Esophagus squamous epithelium (tissue), 5 donors: ENCODE measurements around the gene TBX4. TPM values are rescaled to one million over a fixed set of nuclear protein-coding genes. Genes with fewer than 3 reads are reported as not detected.

Experiments used
- DNase-seq: peaks from one replicate; lab custom pipeline; 2025; lab: John Stamatoyannopoulos, UW
- H3K27ac ChIP-seq, 4 donors: fragments of 200-600 bp; sonication (generic); one replicate each; pipeline ENCODE4 v1.5.1; 2016 to 2019; ENCODE audit warnings: mild to moderate bottlenecking in 1 of 4
- H3K27me3 ChIP-seq, 4 donors: fragments of 200-600 bp; sonication (generic); 1 replicate in 3 of 4; 2 replicates in 1 of 4; pipeline versions ENCODE4 v1.5.1 to v1.6.0; 2017 to 2021; ENCODE audit warnings: antibody characterized with exemption in 1 of 4
- H3K36me3 ChIP-seq, 3 donors: fragments of 200-600 bp; sonication (generic); one replicate each; pipeline ENCODE4 v1.5.1; 2016 to 2019
- H3K4me1 ChIP-seq, 3 donors: fragments of 200-600 bp; sonication (generic); one replicate each; pipeline ENCODE4 v1.5.1; 2017 to 2019
- H3K4me3 ChIP-seq, 4 donors: fragments of 200-600 bp; sonication (generic); 1 replicate in 3 of 4; 2 replicates in 1 of 4; pipeline ENCODE4 v1.5.1; 2016 to 2019; ENCODE audit warnings: mild to moderate bottlenecking in 2 of 4, moderate library complexity in 1 of 4
- H3K9me3 ChIP-seq, 3 donors: fragments of 200-600 bp; sonication (generic); one replicate each; pipeline ENCODE4 v1.5.1; 2016 to 2019
- CTCF ChIP-seq, 6 experiments: fragments of 450-650 bp in 4 of 6; fragments of 200-600 bp in 2 of 6; sonication (generic) in 2 of 6; IDR thresholded peaks; one replicate each; pipeline ENCODE4 v1.5.1; 2016 to 2019; ENCODE audit warnings: antibody characterized with exemption in 6 of 6, mild to moderate bottlenecking in 4 of 6, moderate library complexity in 4 of 6
- POLR2A ChIP-seq, 4 donors: fragments of 450-650 bp; IDR thresholded peaks; one replicate each; pipeline ENCODE4 v1.6.1; 2017; ENCODE audit warnings: antibody characterized with exemption in 4 of 4, mild to moderate bottlenecking in 4 of 4, moderate library complexity in 3 of 4
- WGBS, 2 donors: methylation state at CpG; one replicate each; pipeline ENCODE4 v1.1.5; 2018; 5-methylcytosine and 5-hydroxymethylcytosine counted together
- intact Hi-C: fragments of 100-400 bp; cut with DNase I; formaldehyde crosslinking; loops from one replicate; pipeline ENCODE4 v1.15.0; 2022
- total RNA-seq, 4 donors: library from RNA; depleted of rRNA; stranded (reverse); fragments of >200 nt; gene quantifications; one replicate each; pipeline ENCODE4 v1.1.0, GENCODE V29; 2016
- donor health status: DM: yes; HTN: yes; CAD: no.

The TBX4 gene
- total RNA-seq, 4 donors from 2014 or later, result not detected

- Histone ChIP-seq H3K4me1 (peaks cover 5 to 30% (median 17%) of the 10 kb centered on the region in 3 donors), H3K9me3 (no peaks in the 10 kb centered on the region), H3K4me3 (no peak overlapping the region), H3K27me3 (peaks cover 0 to 100% (median 22%) of the 10 kb centered on the region in 4 donors), H3K36me3 (no peaks in the 10 kb centered on the region), H3K27ac (no peak overlapping the region)
- intact Hi-C loops, result no loop called here
- no peak for TF ChIP-seq CTCF (IDR thresholded peaks at IDR 0.05)
- no peak for TF ChIP-seq POLR2A (IDR thresholded peaks at IDR 0.05)
- no peak for DNase-seq
- WGBS, 2 donors, result 52 to 55% methylated on average over 10 to 12 of the region's 12 CpGs
Observed at GRCh38 chr17:61460796-61461585, 8.8 kb downstream of the TBX4 start.

GRCh38 chr17:61461586-61461966 is 9.4 kb downstream of the TBX4 start:
- Histone ChIP-seq H3K27ac (no peak overlapping the region), H3K27me3 (peaks cover 0 to 100% (median 20%) of the 10 kb centered on the region in 4 donors), H3K9me3 (no peaks in the 10 kb centered on the region), H3K4me3 (peak overlapping the region in 2 of 4 donors; percentile 27 to 50), H3K36me3 (no peaks in the 10 kb centered on the region), H3K4me1 (peaks cover 5 to 29% (median 17%) of the 10 kb centered on the region in 3 donors)
- intact Hi-C loops, result no loop called here
- WGBS, 2 donors, result 14 to 27% methylated on average over 1 to 4 of the region's 7 CpGs
- TF ChIP-seq POLR2A (IDR thresholded peaks at IDR 0.05) (no peak), CTCF (IDR thresholded peaks at IDR 0.05) (no peak)
- DNase-seq, result no peak

- intact Hi-C loops, result no loop called here
- Histone ChIP-seq H3K36me3 (no peaks in the 10 kb centered on the region), H3K4me1 (peaks cover 5 to 23% (median 17%) of the 10 kb centered on the region in 3 donors), H3K27ac (no peak overlapping the region), H3K4me3 (peak overlapping the region in 3 of 4 donors; percentile 27 to 50 (median 29)), H3K27me3 (peaks cover 0 to 98% (median 18%) of the 10 kb centered on the region in 4 donors), H3K9me3 (no peaks in the 10 kb centered on the region)
- 16 to 40% methylated on average over 7 to 13 of the region's 55 CpGs for WGBS, 2 donors
- TF ChIP-seq CTCF (IDR thresholded peaks at IDR 0.05), result no peak
- TF ChIP-seq POLR2A (IDR thresholded peaks at IDR 0.05), result no peak
- no peak for DNase-seq
Observed at GRCh38 chr17:61461967-61462718, 9.9 kb downstream of the TBX4 start.

GRCh38 chr17:61462719-61463315 is 10.6 kb downstream of the TBX4 start:
- no peak overlapping the region for H3K27ac ChIP-seq
- DNase-seq, result no peak
- peaks cover 0 to 91% (median 11%) of the 10 kb centered on the region in 4 donors for H3K27me3 ChIP-seq
- peaks cover 5 to 16% (median 12%) of the 10 kb centered on the region in 3 donors for H3K4me1 ChIP-seq
- WGBS, 2 donors, result 14 to 33% methylated on average over 2 to 3 of the region's 10 CpGs
- TF ChIP-seq CTCF (IDR thresholded peaks at IDR 0.05) (no peak), POLR2A (IDR thresholded peaks at IDR 0.05) (no peak)
- no peaks in the 10 kb centered on the region for H3K9me3 ChIP-seq
- intact Hi-C loops, result no loop called here
- no peaks in the 10 kb centered on the region for H3K36me3 ChIP-seq
- H3K4me3 ChIP-seq, result no peak overlapping the region
